MV-4-11 (cell line): ENCODE data around the gene POLD1.
"Not testable (repeated sequence)": the region's sequence is repeated elsewhere in the genome, so short reads cannot be mapped to it uniquely, and the experiment has no call there.

Experiments
- DNase-seq: peaks from one replicate; lab custom pipeline; 2025; lab: John Stamatoyannopoulos, UW

The POLD1 gene

GRCh38 chr19:50435627-50436026, 51.5 kb downstream of the POLD1 start:
- DNase-seq = no peak

GRCh38 chr19:50437862-50438449, 53.8 kb downstream of the POLD1 start:
- DNase-seq = no peak

GRCh38 chr19:50439130-50439529, 55.0 kb downstream of the POLD1 start:
- not testable (repeated sequence) for DNase-seq

GRCh38 chr19:50444059-50444458, 59.9 kb downstream of the POLD1 start:
- no peak for DNase-seq

GRCh38 chr19:50447053-50447452, 62.9 kb downstream of the POLD1 start:
- DNase-seq = no peak

- no peak for DNase-seq
Observed at GRCh38 chr19:50447750-50448149, 63.6 kb downstream of the POLD1 start.

GRCh38 chr19:50449236-50449899, 65.2 kb downstream of the POLD1 start:
- no peak for DNase-seq

GRCh38 chr19:50450369-50451222, 66.4 kb downstream of the POLD1 start:
- DNase-seq = no peak

GRCh38 chr19:50451223-50451534, 67.0 kb downstream of the POLD1 start:
- DNase-seq = no peak

GRCh38 chr19:50453243-50453642, 69.1 kb downstream of the POLD1 start:
- DNase-seq = no peak

GRCh38 chr19:50455992-50456391, 71.8 kb downstream of the POLD1 start:
- no peak for DNase-seq

GRCh38 chr19:50457300-50457699, 73.2 kb downstream of the POLD1 start:
- DNase-seq = no peak

- no peak for DNase-seq
Observed at GRCh38 chr19:50458396-50459066, 74.4 kb downstream of the POLD1 start.

GRCh38 chr19:50459067-50459456, 74.9 kb downstream of the POLD1 start:
- DNase-seq = no peak

- DNase-seq = no peak
Observed at GRCh38 chr19:50459638-50460037, 75.5 kb downstream of the POLD1 start.

GRCh38 chr19:50460161-50460765, 76.1 kb downstream of the POLD1 start:
- DNase-seq = peak; percentile 73

- peak; percentile 75 for DNase-seq
Observed at GRCh38 chr19:50461066-50461875, 77.1 kb downstream of the POLD1 start.

GRCh38 chr19:50462970-50463369, 78.8 kb downstream of the POLD1 start:
- no peak for DNase-seq

- DNase-seq = no peak
Observed at GRCh38 chr19:50464348-50464747, 80.2 kb downstream of the POLD1 start.

- no peak for DNase-seq
Observed at GRCh38 chr19:50465000-50465399, 80.9 kb downstream of the POLD1 start.

- peak; percentile 16 for DNase-seq
Observed at GRCh38 chr19:50465986-50466705, 82.0 kb downstream of the POLD1 start.
